Heart left ventricle (tissue), 13 donors: ENCODE results near the gene HMGN4.

Source experiments
- POLR2A ChIP-seq, 2 donors: fragments of 450-650 bp; IDR thresholded peaks; one replicate each; pipeline ENCODE4 v1.6.1; 2017; ENCODE audit warnings: antibody characterized with exemption in 2 of 2, mild to moderate bottlenecking in 2 of 2, moderate library complexity in 2 of 2
- TF ChIP-seq, protein P1 (sequence below), 12 donors: fragments of 200-600 bp; sonication (generic) in 4 of 12; IDR thresholded peaks; one replicate each; pipeline versions ENCODE4 v1.5.0 to v1.8.0; 2018 to 2022; ENCODE audit warnings: antibody characterized with exemption in 12 of 12, mild to moderate bottlenecking in 5 of 12
- donor health status: ischemic (EF 13 %, LVEDD 7.1; RV severe dilation, severe dysfunction).
- donor health status: DM: no; HTN: yes; CAD: no.
- donor health status: DM: no; HTN: no; CAD: no.
- donor health status: ischemic (EF 25% LVEDD 6.9; RV normal size, moderate dysfunction).
- donor health status: ischemic (EF 25% LVEDD 5.7; RV mildly dilated, moderate dysfunction).
- donor health status: ischemic (EF 35%, LVEDD 5.7; RV mildly dilated, moderate dysfunction).
- donor health status: nonischemic (EF 11% LVEDD 7.7; RV severe dilation, severe dysfunction).
- donor health status: DM: yes; HTN: yes; CAD: no.
- donor health status: PGD.
- donor health status: ischemic (EF 29% LVEDD 5.4; RV normal size, mild dysfunction).
- donor health status: nonischemic (EF 23%, LVEDD 6.1; RV moderate dilation, normal function).

DNA sequence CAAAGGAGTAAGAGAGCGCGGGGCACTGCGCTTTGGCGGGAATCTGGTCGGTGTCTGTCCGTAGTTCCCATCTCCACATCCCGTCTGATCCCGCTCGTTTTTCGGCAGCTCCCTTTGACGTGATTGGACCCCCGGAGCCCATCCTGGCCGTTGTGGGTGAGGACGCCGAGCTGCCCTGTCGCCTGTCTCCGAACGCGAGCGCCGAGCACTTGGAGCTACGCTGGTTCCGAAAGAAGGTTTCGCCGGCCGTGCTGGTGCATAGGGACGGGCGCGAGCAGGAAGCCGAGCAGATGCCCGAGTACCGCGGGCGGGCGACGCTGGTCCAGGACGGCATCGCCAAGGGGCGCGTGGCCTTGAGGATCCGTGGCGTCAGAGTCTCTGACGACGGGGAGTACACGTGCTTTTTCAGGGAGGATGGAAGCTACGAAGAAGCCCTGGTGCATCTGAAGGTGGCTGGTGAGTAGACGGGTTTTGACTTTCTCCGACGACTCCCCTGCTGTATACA lies 36.6 kb upstream of the HMGN4 start:
- TF ChIP-seq, protein P1, sequence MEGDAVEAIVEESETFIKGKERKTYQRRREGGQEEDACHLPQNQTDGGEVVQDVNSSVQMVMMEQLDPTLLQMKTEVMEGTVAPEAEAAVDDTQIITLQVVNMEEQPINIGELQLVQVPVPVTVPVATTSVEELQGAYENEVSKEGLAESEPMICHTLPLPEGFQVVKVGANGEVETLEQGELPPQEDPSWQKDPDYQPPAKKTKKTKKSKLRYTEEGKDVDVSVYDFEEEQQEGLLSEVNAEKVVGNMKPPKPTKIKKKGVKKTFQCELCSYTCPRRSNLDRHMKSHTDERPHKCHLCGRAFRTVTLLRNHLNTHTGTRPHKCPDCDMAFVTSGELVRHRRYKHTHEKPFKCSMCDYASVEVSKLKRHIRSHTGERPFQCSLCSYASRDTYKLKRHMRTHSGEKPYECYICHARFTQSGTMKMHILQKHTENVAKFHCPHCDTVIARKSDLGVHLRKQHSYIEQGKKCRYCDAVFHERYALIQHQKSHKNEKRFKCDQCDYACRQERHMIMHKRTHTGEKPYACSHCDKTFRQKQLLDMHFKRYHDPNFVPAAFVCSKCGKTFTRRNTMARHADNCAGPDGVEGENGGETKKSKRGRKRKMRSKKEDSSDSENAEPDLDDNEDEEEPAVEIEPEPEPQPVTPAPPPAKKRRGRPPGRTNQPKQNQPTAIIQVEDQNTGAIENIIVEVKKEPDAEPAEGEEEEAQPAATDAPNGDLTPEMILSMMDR (IDR thresholded peaks at IDR 0.05): no peak
- TF ChIP-seq POLR2A (IDR thresholded peaks at IDR 0.05): no peak
